ENCODE data around the gene SHH. TPM values are rescaled to one million over a fixed set of nuclear protein-coding genes. Genes with fewer than 3 reads are reported as not detected.

Gene SHH
- total and polyA plus RNA-seq, 2 of the 13 experiments (the other 11 are each of a cell fraction or from before 2014, with no cell fraction given) = 1.9 to 3.4 TPM

DNA sequence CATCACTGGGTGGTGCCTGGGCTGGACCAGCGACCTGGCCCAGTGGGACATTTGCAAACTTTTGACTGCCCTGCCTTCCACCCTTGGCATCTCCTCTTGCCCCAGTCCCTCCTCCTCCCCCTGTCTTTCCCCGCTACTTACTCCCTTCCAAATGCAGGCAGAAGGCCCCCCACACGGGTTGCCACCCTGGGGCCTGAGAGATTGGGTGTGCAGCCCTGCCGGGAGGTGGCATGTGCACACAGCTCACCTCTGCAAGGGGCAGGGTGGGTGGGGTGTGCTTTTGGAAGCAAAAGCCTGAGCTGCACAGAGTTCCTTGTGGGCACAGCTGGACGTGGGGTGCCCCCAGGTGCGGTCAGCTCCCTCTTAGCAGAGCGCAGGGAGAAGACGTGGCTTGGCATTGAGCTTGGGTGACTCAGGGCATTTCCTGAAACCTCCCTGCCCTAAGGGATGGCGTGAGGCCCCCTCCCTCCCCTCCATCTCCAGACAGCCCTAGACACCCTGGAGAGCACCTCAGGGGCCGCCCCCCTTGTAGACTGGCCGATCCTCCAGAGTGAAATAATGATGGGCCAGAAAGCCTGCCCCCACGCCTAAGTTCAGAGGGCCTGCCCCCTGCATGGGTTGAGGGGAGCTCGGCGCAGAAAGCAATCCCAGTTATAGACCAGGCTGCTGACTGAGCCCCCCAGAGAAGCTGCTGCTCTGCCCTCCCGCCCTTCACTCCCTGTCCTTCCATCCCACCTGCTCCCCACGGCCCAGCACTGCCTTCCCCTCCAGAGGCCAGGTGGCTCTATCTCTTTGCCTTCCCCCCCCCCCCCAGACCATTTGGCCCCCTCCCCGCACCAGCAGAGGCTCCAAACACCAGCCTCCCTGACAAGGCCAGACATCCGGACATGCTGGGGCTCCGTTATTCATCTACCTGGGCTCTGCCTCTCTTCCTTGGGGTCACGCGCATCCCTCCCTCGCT is 2.3 kb upstream of the SHH start:
- no peak for FAIRE-seq
- CTCF ChIA-PET (ENCODE audit: low intra/inter-chr PET ratio, low total read pairs) = interaction anchor here (1.2 to 1.4 kb wide), 2 partner anchors 659 to 1002 kb away, joined by 3 to 7 read pairs; no protein-coding TSS in a partner anchor

More for the DNA sequence above, 2.3 kb upstream of the SHH start:
- DNase-seq (ENCODE audit: low spot score) (no peak), ATAC-seq (no peak)
- Histone ChIP-seq H3K36me3 (replicated peaks in 1 of 2; ENCODE audit: control insufficient read depth in 1 of 2, insufficient read depth in 2 of 2, low read length in 2 of 2) (no peaks in the 10 kb centered on the region), H3K4me3 (replicated peaks in 1 of 3; ENCODE audit: insufficient read depth in 1 of 3, low read depth in 2 of 3, low read length in 3 of 3) (no peak overlapping the region), H3K27me3 (ENCODE audit: control insufficient read depth in 1 of 2, insufficient read depth in 2 of 2, low read length in 2 of 2) (peaks cover 9 to 78% of the 10 kb centered on the region in 2 experiments; a peak in 4 of 5 replicates), H2AFZ (ENCODE audit: low read length) (no peak overlapping the region), H3K4me1 (ENCODE audit: insufficient read depth, low read length) (peaks cover 44% of the 10 kb centered on the region), H3K4me2 (ENCODE audit: low read depth, low read length) (no peak overlapping the region), H3K27ac (ENCODE audit: extremely low read length, insufficient read depth, low read length) (no peak overlapping the region), H3K79me2 (ENCODE audit: insufficient read depth, low read length) (no peaks in the 10 kb centered on the region), H3K9ac (ENCODE audit: insufficient read depth, low read depth, low read length) (no peak overlapping the region), H4K20me1 (ENCODE audit: insufficient read depth, low read length) (peaks cover 5% of the 10 kb centered on the region; the same call in 1 of the 2 replicates), H3K9me3 (ENCODE audit: low read length) (no peaks in the 10 kb centered on the region)
- in situ Hi-C loops (cut with HindIII; ENCODE audit: extremely low pct_ligation_motif_present, low pct_unique_long_range_greater_than_20kb) (loop anchor here (5.0 to 25.0 kb wide), 4 partner anchors 150 to 823 kb away; partner anchors contain the start of gene RNF32), intact Hi-C loops (cut with micrococcal nuclease; ENCODE audit: unreplicated experiment) (loop anchor here (1.0 to 5.0 kb wide), 4 partner anchors 140 to 1003 kb away; no protein-coding TSS in a partner anchor)
- TF ChIP-seq, protein P1, sequence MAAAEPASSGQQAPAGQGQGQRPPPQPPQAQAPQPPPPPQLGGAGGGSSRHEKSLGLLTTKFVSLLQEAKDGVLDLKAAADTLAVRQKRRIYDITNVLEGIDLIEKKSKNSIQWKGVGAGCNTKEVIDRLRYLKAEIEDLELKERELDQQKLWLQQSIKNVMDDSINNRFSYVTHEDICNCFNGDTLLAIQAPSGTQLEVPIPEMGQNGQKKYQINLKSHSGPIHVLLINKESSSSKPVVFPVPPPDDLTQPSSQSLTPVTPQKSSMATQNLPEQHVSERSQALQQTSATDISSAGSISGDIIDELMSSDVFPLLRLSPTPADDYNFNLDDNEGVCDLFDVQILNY (CRISPR knock-in tag; conservative IDR thresholded peaks at IDR 0.05) = no peak
- TF ChIP-seq FOXA1 (IDR thresholded peaks at IDR 0.05) = no peak
- TF ChIP-seq FOXA1 (CRISPR knock-in tag; IDR thresholded peaks at IDR 0.05) = no peak
- no peak for TF ChIP-seq NFKBIZ (CRISPR knock-in tag; IDR thresholded peaks at IDR 0.05)
- TF ChIP-seq ZBTB20 (CRISPR knock-in tag; IDR thresholded peaks at IDR 0.05; ENCODE audit: borderline replicate concordance, low read depth) = no peak
- TF ChIP-seq SMAD3 (CRISPR knock-in tag; IDR thresholded peaks at IDR 0.05) = no peak
- no TSS peak for BruUV-seq (replicated peaks)
- POLR2A ChIA-PET = no interaction called here
- 29% methylated on average over 14 of the region's 22 CpGs for WGBS (ENCODE audit: low lambda C conversion rate)

Measured in HepG2 (cell line).